Heart left ventricle (tissue), 16 donors: Measurements from ENCODE around the gene CRYAB. TPM values are rescaled to one million over a fixed set of nuclear protein-coding genes. Genes with fewer than 3 reads are reported as not detected.

ENCODE experiments used
- ATAC-seq, 4 donors: fragments of 200-7000 bp; cut with Tn5 transposase; one replicate each; pipeline ENCODE4 v1.9.1; 2020 to 2022; ENCODE audit warnings: moderate library complexity in 4 of 4, mild to moderate bottlenecking in 3 of 4, moderate number of reproducible peaks in 1 of 4
- DNase-seq, 5 donors: peaks; one replicate each; pipeline ENCODE4 v3.0.0-alpha.2; 2020
- H3K27ac ChIP-seq, 12 donors: fragments of 200-600 bp; sonication (generic) in 4 of 12; one replicate each; pipeline versions ENCODE4 v1.5.0 to v1.8.0; 2016 to 2022; ENCODE audit warnings: mild to moderate bottlenecking in 2 of 12
- H3K27me3 ChIP-seq, 9 donors: fragments of 200-600 bp; sonication (generic) in 2 of 9; one replicate each; pipeline versions ENCODE4 v1.5.1 to v1.8.0; 2016 to 2022; ENCODE audit warnings: mild to moderate bottlenecking in 3 of 9
- H3K36me3 ChIP-seq, 9 donors: fragments of 200-600 bp; sonication (generic) in 2 of 9; one replicate each; pipeline versions ENCODE4 v1.5.0 to v1.8.0; 2018 to 2022; ENCODE audit warnings: mild to moderate bottlenecking in 2 of 9
- H3K4me1 ChIP-seq, 12 donors: fragments of 200-600 bp; sonication (generic) in 4 of 12; one replicate each; pipeline versions ENCODE4 v1.5.0 to v1.8.0; 2016 to 2022; ENCODE audit warnings: mild to moderate bottlenecking in 3 of 12
- H3K4me3 ChIP-seq, 12 donors: fragments of 200-600 bp; sonication (generic) in 4 of 12; one replicate each; pipeline versions ENCODE4 v1.5.0 to v1.8.0; 2017 to 2022; ENCODE audit warnings: mild to moderate bottlenecking in 9 of 12, moderate library complexity in 4 of 12
- H3K9me3 ChIP-seq, 12 donors: fragments of 200-600 bp; sonication (generic) in 4 of 12; one replicate each; pipeline versions ENCODE4 v1.5.0 to v1.8.0; 2016 to 2022; ENCODE audit warnings: mild to moderate bottlenecking in 1 of 12
- POLR2A ChIP-seq, 2 donors: fragments of 450-650 bp; IDR thresholded peaks; one replicate each; pipeline ENCODE4 v1.6.1; 2017; ENCODE audit warnings: antibody characterized with exemption in 2 of 2, mild to moderate bottlenecking in 2 of 2, moderate library complexity in 2 of 2
- WGBS, 4 donors: extraction: QIAGEN DNeasy Blood & Tissue Kit in 2 of 4; methylation state at CpG; one replicate each; pipeline versions ENCODE4 v1.1.5 to v1.1.7; 2013 to 2018; 5-methylcytosine and 5-hydroxymethylcytosine counted together
- intact Hi-C, 10 donors: fragments of 100-400 bp; cut with DNase I; formaldehyde crosslinking; loops; one replicate each; pipeline versions ENCODE4 v1.11.1 to v1.14.2; 2022
- polyA plus RNA-seq, 2 donors: library from polyadenylated mRNA; stranded (reverse); fragments of 200-250 nt; gene quantifications; one replicate each; pipeline ENCODE4 v1.2.3, GENCODE V29; 2013
- total RNA-seq, 9 donors: library from RNA; depleted of rRNA in 2 of 9; stranded (reverse); fragments of >200 nt in 2 of 9; fragmentation: NEBNext Ultra II Directional in 3 of 9; extraction: Animal tissue kit (Norgen Biotek cat#: 25700) in 3 of 9; gene quantifications; one replicate each; pipeline versions ENCODE4 v1.1.0 to v1.2.4, GENCODE V29; 2016 to 2023
- TF ChIP-seq, protein P1 (sequence below), 12 donors: fragments of 200-600 bp; sonication (generic) in 4 of 12; IDR thresholded peaks; one replicate each; pipeline versions ENCODE4 v1.5.0 to v1.8.0; 2018 to 2022; ENCODE audit warnings: antibody characterized with exemption in 12 of 12, mild to moderate bottlenecking in 5 of 12
- donor health status: ischemic (EF 13 %, LVEDD 7.1; RV severe dilation, severe dysfunction).
- donor health status: healthy with polysubstance abuse.
- donor health status: DM: no; HTN: yes; CAD: no.
- donor health status: DM: no; HTN: no; CAD: no.
- donor health status: ischemic (EF 25% LVEDD 6.9; RV normal size, moderate dysfunction).
- donor health status: ischemic (EF 25% LVEDD 5.7; RV mildly dilated, moderate dysfunction).
- donor health status: healthy.
- donor health status: DM: yes; HTN: yes; CAD: no.
- donor health status: ischemic (EF 35%, LVEDD 5.7; RV mildly dilated, moderate dysfunction).
- donor health status: nonischemic (EF 11% LVEDD 7.7; RV severe dilation, severe dysfunction).
- donor health status: DM: yes; HTN: yes; CAD: no.
- donor health status: PGD.
- donor health status: ischemic (EF 29% LVEDD 5.4; RV normal size, mild dysfunction).
- donor health status: nonischemic (EF 23%, LVEDD 6.1; RV moderate dilation, normal function).

CRYAB gene
- total and polyA plus RNA-seq, 11 donors = 4,504 to 20,720 (median 8,477) TPM

DNA sequence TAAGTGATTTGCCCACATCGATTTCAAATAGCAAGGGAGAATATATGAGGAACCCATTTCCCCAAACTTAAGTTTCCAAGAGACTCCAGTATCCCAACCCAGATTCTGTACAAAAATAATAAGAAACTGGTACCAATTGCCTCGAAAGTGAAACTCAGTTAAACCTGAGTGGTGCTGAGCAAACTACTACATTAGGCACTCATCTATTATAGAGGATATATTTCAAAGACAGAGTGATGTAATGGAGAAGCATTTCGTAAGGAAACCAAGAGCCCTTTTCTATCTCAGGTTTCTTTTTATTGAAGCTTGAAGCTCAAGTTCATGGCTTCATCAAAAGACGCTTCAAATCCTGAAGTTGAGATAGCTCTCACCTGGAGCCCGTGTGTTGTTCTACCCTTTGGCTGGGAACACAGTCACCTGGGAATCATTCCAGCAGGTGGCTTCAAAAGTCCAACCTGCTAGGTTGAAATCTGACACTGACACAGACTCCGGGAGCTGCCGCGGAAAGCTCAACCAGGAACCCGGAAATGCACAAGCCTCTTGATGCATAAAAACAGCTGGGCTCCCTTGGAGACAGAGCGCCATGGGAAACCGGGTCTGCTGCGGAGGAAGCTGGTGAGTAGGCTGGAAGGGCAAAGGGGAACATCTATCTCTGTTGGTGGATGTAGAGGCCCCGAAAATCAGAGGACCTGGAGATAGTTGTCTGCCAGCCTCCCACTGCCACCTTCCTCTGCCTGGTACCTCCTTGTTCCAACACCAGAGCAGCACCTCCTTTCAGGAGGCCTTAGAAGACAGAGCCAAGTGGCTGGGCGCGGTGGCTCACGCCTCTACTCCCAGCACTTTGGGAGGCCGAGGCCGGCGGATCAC is 7.1 kb upstream of the CRYAB start, which contains the start of gene C11orf52:
Gene C11orf52 (plus strand): TSS at position 524 of the 867 bp plus-strand sequence. CDS start 60 bp downstream, at position 584.
- intact Hi-C loops = no loop called here
- H3K4me1 ChIP-seq = peaks cover 0 to 49% (median 23%) of the 10 kb centered on the region in 12 donors
- H3K36me3 ChIP-seq = peaks cover 0 to 6% (median 0%) of the 10 kb centered on the region in 9 donors
- H3K4me3 ChIP-seq = peak within 1 kb of the TSS in 3 of 12 donors; percentile 13 to 24 (median 17)
- no peaks in the 10 kb centered on the region for H3K27me3 ChIP-seq
- WGBS, 4 donors = 48 to 53% (median 51%) methylated on average over 19 of the region's 19 CpGs
- H3K9me3 ChIP-seq = no peaks in the 10 kb centered on the region
- no peak for ATAC-seq
- H3K27ac ChIP-seq = peak within 1 kb of the TSS in 10 of 12 donors; percentile 7 to 67 (median 56)
- peak in 2 of 5 donors; percentile 43 to 45 for DNase-seq
- no peak for TF ChIP-seq POLR2A (IDR thresholded peaks at IDR 0.05)
- TF ChIP-seq, protein P1, sequence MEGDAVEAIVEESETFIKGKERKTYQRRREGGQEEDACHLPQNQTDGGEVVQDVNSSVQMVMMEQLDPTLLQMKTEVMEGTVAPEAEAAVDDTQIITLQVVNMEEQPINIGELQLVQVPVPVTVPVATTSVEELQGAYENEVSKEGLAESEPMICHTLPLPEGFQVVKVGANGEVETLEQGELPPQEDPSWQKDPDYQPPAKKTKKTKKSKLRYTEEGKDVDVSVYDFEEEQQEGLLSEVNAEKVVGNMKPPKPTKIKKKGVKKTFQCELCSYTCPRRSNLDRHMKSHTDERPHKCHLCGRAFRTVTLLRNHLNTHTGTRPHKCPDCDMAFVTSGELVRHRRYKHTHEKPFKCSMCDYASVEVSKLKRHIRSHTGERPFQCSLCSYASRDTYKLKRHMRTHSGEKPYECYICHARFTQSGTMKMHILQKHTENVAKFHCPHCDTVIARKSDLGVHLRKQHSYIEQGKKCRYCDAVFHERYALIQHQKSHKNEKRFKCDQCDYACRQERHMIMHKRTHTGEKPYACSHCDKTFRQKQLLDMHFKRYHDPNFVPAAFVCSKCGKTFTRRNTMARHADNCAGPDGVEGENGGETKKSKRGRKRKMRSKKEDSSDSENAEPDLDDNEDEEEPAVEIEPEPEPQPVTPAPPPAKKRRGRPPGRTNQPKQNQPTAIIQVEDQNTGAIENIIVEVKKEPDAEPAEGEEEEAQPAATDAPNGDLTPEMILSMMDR (IDR thresholded peaks at IDR 0.05) = no peak

- no peak for DNase-seq
- Histone ChIP-seq H3K27me3 (peaks cover 0 to 3% (median 0%) of the 10 kb centered on the region in 9 donors), H3K9me3 (no peaks in the 10 kb centered on the region), H3K4me3 (no peak overlapping the region), H3K27ac (peak overlapping the region in 2 of 12 donors; percentile 58 to 67), H3K4me1 (peaks cover 0 to 44% (median 18%) of the 10 kb centered on the region in 12 donors), H3K36me3 (peaks cover 0 to 6% (median 0%) of the 10 kb centered on the region in 9 donors)
- intact Hi-C loops = no loop called here
- ATAC-seq = no peak
- no peak for TF ChIP-seq POLR2A (IDR thresholded peaks at IDR 0.05)
- TF ChIP-seq, protein P1 (IDR thresholded peaks at IDR 0.05) = no peak
- WGBS, 4 donors = 86 to 100% (median 92%) methylated on average over 3 of the region's 3 CpGs
These were observed 6.2 kb upstream of the CRYAB start for GRCh38 chr11:111917788-111918187.

DNA sequence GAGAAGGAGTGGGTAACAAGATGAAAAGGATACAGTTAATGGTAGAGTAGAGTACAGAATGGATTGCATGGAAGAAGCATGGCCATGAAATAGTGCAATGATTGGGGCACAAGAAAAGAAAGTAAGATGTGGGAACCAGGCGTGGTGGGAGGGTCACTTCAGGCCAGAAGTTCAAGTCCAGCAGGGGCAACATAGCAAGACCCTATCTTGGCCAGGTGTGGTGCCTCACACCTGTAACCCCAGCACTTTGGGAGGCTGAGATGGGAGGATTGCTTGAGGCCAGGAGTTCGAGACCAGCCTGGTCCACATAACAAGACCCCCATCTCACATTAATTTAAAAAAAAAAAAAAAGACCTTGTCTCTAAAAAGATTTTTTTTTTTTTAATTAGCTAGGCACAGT is 5.7 kb upstream of the CRYAB start:
- Histone ChIP-seq H3K4me3 (no peak overlapping the region), H3K27ac (peak overlapping the region in 1 of 12 donors; percentile 9), H3K36me3 (peaks cover 0 to 6% (median 0%) of the 10 kb centered on the region in 9 donors), H3K4me1 (peaks cover 0 to 41% (median 15%) of the 10 kb centered on the region in 12 donors), H3K9me3 (no peaks in the 10 kb centered on the region), H3K27me3 (peaks cover 0 to 7% (median 0%) of the 10 kb centered on the region in 9 donors)
- ATAC-seq (no peak), DNase-seq (no peak)
- TF ChIP-seq, protein P1 (IDR thresholded peaks at IDR 0.05) = no peak
- TF ChIP-seq POLR2A (IDR thresholded peaks at IDR 0.05) = no peak
- intact Hi-C loops = no loop called here
- WGBS, 4 donors = 88 to 95% (median 93%) methylated on average over 2 of the region's 2 CpGs

GRCh38 chr11:111916768-111917167 is 5.2 kb upstream of the CRYAB start:
- no peak for ATAC-seq

More at GRCh38 chr11:111916768-111917167, 5.2 kb upstream of the CRYAB start:
- H3K27ac ChIP-seq = peak overlapping the region in 1 of 12 donors; percentile 9
- intact Hi-C loops = no loop called here
- no peaks in the 10 kb centered on the region for H3K9me3 ChIP-seq
- peaks cover 0 to 6% (median 0%) of the 10 kb centered on the region in 9 donors for H3K36me3 ChIP-seq
- peaks cover 0 to 37% (median 12%) of the 10 kb centered on the region in 12 donors for H3K4me1 ChIP-seq
- DNase-seq = no peak
- H3K4me3 ChIP-seq = no peak overlapping the region
- 97 to 100% (median 99%) methylated on average over 1 of the region's 1 CpG for WGBS, 4 donors
- TF ChIP-seq POLR2A (IDR thresholded peaks at IDR 0.05) = no peak
- TF ChIP-seq, protein P1 (IDR thresholded peaks at IDR 0.05) = no peak
- H3K27me3 ChIP-seq = peaks cover 0 to 10% (median 0%) of the 10 kb centered on the region in 9 donors
